ENCODE data around the gene C1QTNF12. TPM values are rescaled to one million over a fixed set of nuclear protein-coding genes. Genes with fewer than 3 reads are reported as not detected.

C1QTNF12 gene
- total RNA-seq, 1 donor from 2014 or later, result not detected

- H3K36me3 ChIP-seq, result no peaks in the 10 kb centered on the region
- H3K4me1 ChIP-seq, result no peaks in the 10 kb centered on the region
- intact Hi-C loops (cut with DNase I), result no loop called here
- H3K9me3 ChIP-seq, result no peaks in the 10 kb centered on the region
- H3K4me3 ChIP-seq, result no peak overlapping the region
- no peak for TF ChIP-seq CTCF (IDR thresholded peaks at IDR 0.05)
- H3K27me3 ChIP-seq, result no peaks in the 10 kb centered on the region
- no peak for DNase-seq (ENCODE audit: low spot score in 2 of 2)
- no peak overlapping the region for H3K27ac ChIP-seq
Measured at GRCh38 chr1:1284221-1285101, 37.9 kb upstream of the C1QTNF12 start.

GRCh38 chr1:1283821-1284220 is 37.3 kb upstream of the C1QTNF12 start:
- Histone ChIP-seq H3K27ac (no peak overlapping the region), H3K36me3 (no peaks in the 10 kb centered on the region), H3K27me3 (no peaks in the 10 kb centered on the region), H3K4me3 (no peak overlapping the region), H3K9me3 (no peaks in the 10 kb centered on the region), H3K4me1 (no peaks in the 10 kb centered on the region)
- intact Hi-C loops (cut with DNase I), result no loop called here
- TF ChIP-seq CTCF (IDR thresholded peaks at IDR 0.05), result no peak
- no peak for DNase-seq (ENCODE audit: low spot score in 2 of 2)

- H3K27ac ChIP-seq, result no peak overlapping the region
- H3K36me3 ChIP-seq, result no peaks in the 10 kb centered on the region
- H3K9me3 ChIP-seq, result no peaks in the 10 kb centered on the region
- no peak for TF ChIP-seq CTCF (IDR thresholded peaks at IDR 0.05)
- intact Hi-C loops (cut with DNase I), result no loop called here
- no peaks in the 10 kb centered on the region for H3K27me3 ChIP-seq
- H3K4me3 ChIP-seq, result no peak overlapping the region
- H3K4me1 ChIP-seq, result no peaks in the 10 kb centered on the region
- no peak for DNase-seq (ENCODE audit: low spot score in 2 of 2)
Measured at GRCh38 chr1:1282998-1283397, 36.5 kb upstream of the C1QTNF12 start.

- intact Hi-C loops (cut with DNase I), result no loop called here
- Histone ChIP-seq H3K36me3 (no peaks in the 10 kb centered on the region), H3K27me3 (no peaks in the 10 kb centered on the region), H3K27ac (no peak overlapping the region), H3K4me3 (no peak overlapping the region), H3K9me3 (no peaks in the 10 kb centered on the region), H3K4me1 (no peaks in the 10 kb centered on the region)
- TF ChIP-seq CTCF (IDR thresholded peaks at IDR 0.05), result no peak
- DNase-seq (ENCODE audit: low spot score in 2 of 2), result no peak
Measured at GRCh38 chr1:1281533-1282321, 35.2 kb upstream of the C1QTNF12 start.

GRCh38 chr1:1280782-1281481 is 34.4 kb upstream of the C1QTNF12 start:
- TF ChIP-seq CTCF (IDR thresholded peaks at IDR 0.05), result no peak
- Histone ChIP-seq H3K9me3 (no peaks in the 10 kb centered on the region), H3K36me3 (no peaks in the 10 kb centered on the region), H3K27me3 (no peaks in the 10 kb centered on the region), H3K4me1 (no peaks in the 10 kb centered on the region), H3K27ac (no peak overlapping the region), H3K4me3 (no peak overlapping the region)
- DNase-seq (ENCODE audit: low spot score in 2 of 2), result no peak
- intact Hi-C loops (cut with DNase I), result no loop called here

All from ascending aorta (tissue), 2 donors.